ENCODE measurements around the gene ZCCHC24.

Gene ZCCHC24

DNA sequence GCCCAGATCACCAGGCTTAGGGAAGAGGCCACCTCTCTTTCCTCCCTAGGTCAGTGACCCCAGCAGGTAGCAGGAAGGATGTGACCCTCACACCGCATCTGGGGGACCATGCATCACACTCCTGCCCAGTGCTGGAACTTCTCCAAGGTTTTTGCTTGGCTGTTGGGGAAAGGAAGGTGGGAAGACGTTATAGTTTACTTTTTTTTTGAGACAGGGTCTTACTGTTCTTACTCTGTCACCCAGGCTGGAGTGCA is 8.6 kb downstream of the ZCCHC24 start:
- H3K27ac ChIP-seq (ENCODE audit: poor library complexity, severe bottlenecking), result no peak overlapping the region
- no peaks in the 10 kb centered on the region for H3K27me3 ChIP-seq (ENCODE audit: insufficient read depth, poor library complexity, severe bottlenecking)
- H3K4me1 ChIP-seq (ENCODE audit: insufficient read depth, poor library complexity, severe bottlenecking), result peaks cover 17% of the 10 kb centered on the region
- TF ChIP-seq, protein P1, sequence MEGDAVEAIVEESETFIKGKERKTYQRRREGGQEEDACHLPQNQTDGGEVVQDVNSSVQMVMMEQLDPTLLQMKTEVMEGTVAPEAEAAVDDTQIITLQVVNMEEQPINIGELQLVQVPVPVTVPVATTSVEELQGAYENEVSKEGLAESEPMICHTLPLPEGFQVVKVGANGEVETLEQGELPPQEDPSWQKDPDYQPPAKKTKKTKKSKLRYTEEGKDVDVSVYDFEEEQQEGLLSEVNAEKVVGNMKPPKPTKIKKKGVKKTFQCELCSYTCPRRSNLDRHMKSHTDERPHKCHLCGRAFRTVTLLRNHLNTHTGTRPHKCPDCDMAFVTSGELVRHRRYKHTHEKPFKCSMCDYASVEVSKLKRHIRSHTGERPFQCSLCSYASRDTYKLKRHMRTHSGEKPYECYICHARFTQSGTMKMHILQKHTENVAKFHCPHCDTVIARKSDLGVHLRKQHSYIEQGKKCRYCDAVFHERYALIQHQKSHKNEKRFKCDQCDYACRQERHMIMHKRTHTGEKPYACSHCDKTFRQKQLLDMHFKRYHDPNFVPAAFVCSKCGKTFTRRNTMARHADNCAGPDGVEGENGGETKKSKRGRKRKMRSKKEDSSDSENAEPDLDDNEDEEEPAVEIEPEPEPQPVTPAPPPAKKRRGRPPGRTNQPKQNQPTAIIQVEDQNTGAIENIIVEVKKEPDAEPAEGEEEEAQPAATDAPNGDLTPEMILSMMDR (IDR thresholded peaks at IDR 0.05; ENCODE audit: poor library complexity, severe bottlenecking), result no peak
- no peak overlapping the region for H3K4me3 ChIP-seq (ENCODE audit: severe bottlenecking)
- no peaks in the 10 kb centered on the region for H3K36me3 ChIP-seq (ENCODE audit: low read depth)
- ATAC-seq (ENCODE audit: low read depth) (no peak), DNase-seq (ENCODE audit: low spot score) (no peak)
- no peaks in the 10 kb centered on the region for H3K9me3 ChIP-seq (ENCODE audit: severe bottlenecking)

DNA sequence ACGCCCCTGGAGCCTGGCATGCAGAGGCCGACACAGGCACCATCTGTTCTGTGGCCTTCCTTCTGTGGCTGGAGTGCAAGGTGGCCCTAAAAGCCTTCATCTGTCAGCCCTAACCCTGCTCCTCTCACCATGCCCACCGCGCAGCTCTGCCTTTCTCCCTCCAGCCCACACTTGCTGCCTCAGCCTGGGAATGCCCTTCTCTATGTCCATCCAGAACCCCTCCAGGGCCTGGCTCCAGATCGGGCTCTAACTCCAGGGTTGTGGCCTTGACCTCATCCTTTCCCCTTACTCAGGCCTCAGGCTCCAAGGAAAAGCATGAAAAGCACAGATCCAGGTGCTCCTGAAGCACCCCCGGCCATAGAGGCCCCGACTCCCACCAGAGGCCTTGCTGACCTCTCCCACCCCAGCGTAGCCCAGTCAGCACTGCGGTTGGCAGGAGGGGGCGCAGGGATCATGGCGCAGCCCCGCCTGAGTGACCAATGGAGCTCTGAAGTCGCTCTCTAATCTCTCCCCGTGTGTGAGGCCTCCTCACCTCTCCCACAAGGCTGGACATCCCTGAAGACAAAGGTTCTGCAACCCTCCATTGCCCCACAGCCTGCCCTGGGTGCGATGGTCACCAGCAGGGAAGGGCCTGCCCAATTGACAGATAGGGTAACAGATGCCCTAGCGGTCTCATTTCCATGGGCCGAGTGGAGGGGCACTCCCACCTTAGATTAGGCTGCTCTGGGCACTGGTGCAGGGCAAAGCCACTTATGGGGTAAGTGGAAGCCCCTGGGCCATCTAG is 9.2 kb downstream of the ZCCHC24 start:
- DNase-seq (ENCODE audit: low spot score), result no peak

DNA sequence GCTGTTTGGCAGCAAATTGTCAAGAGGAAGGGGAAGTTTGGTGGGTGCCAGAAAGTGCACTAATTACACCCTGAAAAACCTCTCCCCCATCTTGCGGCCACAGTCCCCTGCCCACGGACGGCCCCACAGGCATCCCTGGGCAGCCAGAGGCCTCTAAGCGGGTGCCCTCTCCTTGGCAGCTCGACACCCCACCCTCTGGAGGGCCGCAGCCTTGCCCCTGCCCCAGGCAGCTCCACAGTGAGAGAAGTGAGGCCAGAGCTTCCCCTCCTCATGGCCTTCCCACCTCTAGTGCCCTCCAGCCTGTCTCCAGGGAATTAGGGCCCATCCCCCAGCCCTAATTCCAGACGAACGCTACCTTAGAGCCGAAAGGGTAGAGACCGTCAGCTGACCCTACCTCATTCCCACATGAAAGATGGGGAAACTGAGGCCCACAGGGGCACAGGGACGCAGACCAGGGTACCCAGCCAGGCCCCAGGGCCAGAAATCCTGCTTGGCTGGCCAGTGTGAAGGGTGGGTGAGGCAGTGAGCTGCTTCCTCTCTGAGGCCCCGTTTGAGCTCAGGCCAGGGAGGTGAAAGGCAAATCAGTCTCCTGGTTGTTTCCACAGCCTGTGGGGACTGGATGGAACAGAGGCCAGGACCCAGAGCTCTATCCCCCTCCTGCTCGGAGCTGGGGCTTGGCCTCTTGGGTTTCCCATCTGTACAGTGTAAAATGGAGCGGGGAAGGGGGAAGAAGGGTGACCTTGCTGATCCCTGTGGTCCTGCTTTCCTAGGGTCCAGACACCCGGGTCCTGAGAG is 10.0 kb downstream of the ZCCHC24 start:
- no peak overlapping the region for H3K4me3 ChIP-seq (ENCODE audit: severe bottlenecking)
- ATAC-seq (ENCODE audit: low read depth), result no peak
- no peak overlapping the region for H3K27ac ChIP-seq (ENCODE audit: poor library complexity, severe bottlenecking)
- peaks cover 13% of the 10 kb centered on the region for H3K4me1 ChIP-seq (ENCODE audit: insufficient read depth, poor library complexity, severe bottlenecking)
- TF ChIP-seq, protein P1 (IDR thresholded peaks at IDR 0.05; ENCODE audit: poor library complexity, severe bottlenecking), result no peak
- no peak for DNase-seq (ENCODE audit: low spot score)
- no peaks in the 10 kb centered on the region for H3K9me3 ChIP-seq (ENCODE audit: severe bottlenecking)
- no peaks in the 10 kb centered on the region for H3K36me3 ChIP-seq (ENCODE audit: low read depth)
- no peaks in the 10 kb centered on the region for H3K27me3 ChIP-seq (ENCODE audit: insufficient read depth, poor library complexity, severe bottlenecking)

More for the DNA sequence above, 9.2 kb downstream of the ZCCHC24 start:
- H3K4me1 ChIP-seq (ENCODE audit: insufficient read depth, poor library complexity, severe bottlenecking), result peaks cover 17% of the 10 kb centered on the region
- H3K9me3 ChIP-seq (ENCODE audit: severe bottlenecking), result no peaks in the 10 kb centered on the region
- no peak for ATAC-seq (ENCODE audit: low read depth)
- no peak overlapping the region for H3K27ac ChIP-seq (ENCODE audit: poor library complexity, severe bottlenecking)
- TF ChIP-seq, protein P1 (IDR thresholded peaks at IDR 0.05; ENCODE audit: poor library complexity, severe bottlenecking), result no peak
- H3K27me3 ChIP-seq (ENCODE audit: insufficient read depth, poor library complexity, severe bottlenecking), result no peaks in the 10 kb centered on the region
- no peaks in the 10 kb centered on the region for H3K36me3 ChIP-seq (ENCODE audit: low read depth)
- no peak overlapping the region for H3K4me3 ChIP-seq (ENCODE audit: severe bottlenecking)

DNA sequence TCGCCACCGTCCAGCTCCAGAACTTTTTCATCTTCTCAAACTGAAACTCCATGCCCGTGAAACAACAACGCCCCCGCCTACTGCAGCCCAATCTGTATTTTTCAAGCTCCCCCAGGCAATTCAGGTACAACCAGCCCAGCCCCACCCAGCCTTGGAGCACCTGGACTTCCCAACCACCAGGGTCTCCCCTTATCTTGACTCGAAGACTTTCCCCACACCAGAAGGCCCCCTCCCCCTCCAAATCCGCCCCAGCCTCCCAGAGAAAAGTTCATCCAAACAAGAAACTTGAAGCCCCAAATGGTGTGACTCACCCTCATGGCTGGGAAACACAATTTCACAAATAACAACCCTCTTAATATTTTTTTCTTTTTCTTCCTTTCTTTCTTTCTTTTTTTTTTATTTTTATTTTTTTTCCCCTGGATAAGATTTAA is 10.6 kb downstream of the ZCCHC24 start:
- Histone ChIP-seq H3K4me3 (ENCODE audit: severe bottlenecking) (no peak overlapping the region), H3K27me3 (ENCODE audit: insufficient read depth, poor library complexity, severe bottlenecking) (no peaks in the 10 kb centered on the region), H3K36me3 (ENCODE audit: low read depth) (no peaks in the 10 kb centered on the region), H3K4me1 (ENCODE audit: insufficient read depth, poor library complexity, severe bottlenecking) (peaks cover 11% of the 10 kb centered on the region), H3K9me3 (ENCODE audit: severe bottlenecking) (no peaks in the 10 kb centered on the region), H3K27ac (ENCODE audit: poor library complexity, severe bottlenecking) (no peak overlapping the region)
- TF ChIP-seq, protein P1 (IDR thresholded peaks at IDR 0.05; ENCODE audit: poor library complexity, severe bottlenecking), result no peak
- no peak for ATAC-seq (ENCODE audit: low read depth)
- no peak for DNase-seq (ENCODE audit: low spot score)

Data from RWPE2 (cell line).